Keratinocyte (primary cell): ENCODE data around the gene ALOX12B. TPM values are rescaled to one million over a fixed set of nuclear protein-coding genes. Genes with fewer than 3 reads are reported as not detected.
A peak's percentile ranks its signal among the peaks of the same experiment; 100 is the strongest.

Experiments
- DNase-seq: peaks from one replicate; pipeline ENCODE4 v3.0.0-alpha.2; 2011; ENCODE audit warnings: low read depth, missing footprints, low spot score
- FAIRE-seq: peaks from 2 replicates; lab custom pipeline; 2011; peaks lifted over from hg19 to GRCh38; lab: Jason Lieb, UNC
- H2AFZ ChIP-seq: 2 replicates; pipeline ENCODE4 v1.6.0; 2012; ENCODE audit warnings: low read length, control low read depth, inconsistent platforms; ENCODE audit not compliant: control insufficient read depth
- H3K27ac ChIP-seq: 2 replicates; pipeline ENCODE4 v1.5.1; 2011; ENCODE audit warnings: low read length; ENCODE audit not compliant: control insufficient read depth, insufficient read depth
- H3K27me3 ChIP-seq: 3 replicates; pipeline ENCODE4 v1.6.0; 2011; ENCODE audit warnings: low read length; ENCODE audit not compliant: control insufficient read depth, insufficient read depth; ENCODE audit errors: extremely low read depth
- H3K36me3 ChIP-seq, 2 experiments: 2 replicates in 1 of 2; 3 replicates in 1 of 2; pipeline ENCODE4 v1.5.1; 2011; ENCODE audit warnings: low read length in 2 of 2, mild to moderate bottlenecking in 1 of 2; ENCODE audit not compliant: control insufficient read depth in 2 of 2, insufficient read depth in 2 of 2; ENCODE audit errors: extremely low read depth in 1 of 2
- H3K4me1 ChIP-seq: 3 replicates; pipeline ENCODE4 v1.5.1; 2011; ENCODE audit warnings: low read length; ENCODE audit not compliant: control insufficient read depth, insufficient read depth; ENCODE audit errors: extremely low read depth
- H3K4me2 ChIP-seq: 3 replicates; pipeline ENCODE4 v1.6.0; 2011; ENCODE audit warnings: low read depth, low read length; ENCODE audit not compliant: control insufficient read depth, insufficient read depth; ENCODE audit errors: extremely low read depth
- H3K4me3 ChIP-seq, 3 experiments: fragments of 200-600 bp in 1 of 3; sonication (generic) in 1 of 3; 2 replicates in 2 of 3; 3 replicates in 1 of 3; pipeline ENCODE4 v1.5.1; 2011 to 2016; ENCODE audit warnings: low read length in 3 of 3, mild to moderate bottlenecking in 3 of 3, control low read depth in 2 of 3, inconsistent platforms in 1 of 3, low read depth in 1 of 3, mixed read lengths in 1 of 3, mixed run types in 1 of 3, moderate library complexity in 1 of 3; ENCODE audit not compliant: control insufficient read depth in 2 of 3, insufficient read depth in 2 of 3; ENCODE audit errors: extremely low read depth in 1 of 3
- H3K79me2 ChIP-seq: 2 replicates; pipeline ENCODE4 v1.6.0; 2012; ENCODE audit warnings: low read length; ENCODE audit not compliant: control insufficient read depth, insufficient read depth
- H3K9ac ChIP-seq: 3 replicates; pipeline ENCODE4 v1.6.0; 2011; ENCODE audit warnings: low read length; ENCODE audit not compliant: control insufficient read depth, insufficient read depth; ENCODE audit errors: extremely low read depth
- H3K9me1 ChIP-seq: 3 replicates; pipeline ENCODE4 v1.6.0; 2011; ENCODE audit warnings: low read length; ENCODE audit not compliant: control insufficient read depth, insufficient read depth; ENCODE audit errors: extremely low read depth
- H3K9me3 ChIP-seq: 2 replicates; pipeline ENCODE4 v1.5.1; 2012; ENCODE audit warnings: low read depth, low read length; ENCODE audit not compliant: control insufficient read depth
- H4K20me1 ChIP-seq: 3 replicates; pipeline ENCODE4 v1.6.0; 2011; ENCODE audit warnings: low read length; ENCODE audit not compliant: control insufficient read depth, insufficient read depth; ENCODE audit errors: extremely low read depth
- EZH2 ChIP-seq: IDR thresholded peaks from one replicate; pipeline ENCODE4 v1.6.1; 2012; ENCODE audit warnings: inconsistent platforms, mild to moderate bottlenecking, low read length, moderate library complexity
- dilution Hi-C: fragments of 300-500 bp; cut with MboI; formaldehyde crosslinking; loops from one replicate; pipeline ENCODE4 v1.7.0; 2020; ENCODE audit warnings: low sequenced_read_pairs; ENCODE audit not compliant: extremely low pct_ligation_motif_present
- polyA plus RNA-seq, 5 experiments: library from polyadenylated mRNA; depleted of rRNA in 3 of 5; stranded (reverse) in 3 of 5; stranded (forward) in 1 of 5; unstranded in 1 of 5; fragments of >200 nt; gene quantifications; 1 replicate in 1 of 5; 2 replicates in 3 of 5; 3 replicates in 1 of 5; pipeline versions ENCODE4 v1.2.1 to v1.2.3, GENCODE V29; 2011 to 2012; ENCODE audit warnings: missing spikeins in 2 of 5, low read depth in 1 of 5, low replicate concordance in 1 of 5
- TF ChIP-seq, protein P1 (sequence below), 3 experiments: IDR thresholded peaks in 1 of 3; conservative IDR thresholded peaks in 1 of 3; optimal IDR thresholded peaks in 1 of 3; 2 replicates in 2 of 3; 3 replicates in 1 of 3; pipeline versions ENCODE3 to v1.5.1; 2011; ENCODE audit warnings: low read length in 3 of 3, mild to moderate bottlenecking in 3 of 3, moderate library complexity in 2 of 3, control low read depth in 1 of 3, inconsistent platforms in 1 of 3; ENCODE audit not compliant: insufficient read depth in 2 of 3; ENCODE audit errors: extremely low read depth in 1 of 3

The ALOX12B gene
- polyA plus RNA-seq, 1 donor (not counting 4 experiments of a cell fraction or from before 2014, with no cell fraction given) = 0.47 TPM

DNA sequence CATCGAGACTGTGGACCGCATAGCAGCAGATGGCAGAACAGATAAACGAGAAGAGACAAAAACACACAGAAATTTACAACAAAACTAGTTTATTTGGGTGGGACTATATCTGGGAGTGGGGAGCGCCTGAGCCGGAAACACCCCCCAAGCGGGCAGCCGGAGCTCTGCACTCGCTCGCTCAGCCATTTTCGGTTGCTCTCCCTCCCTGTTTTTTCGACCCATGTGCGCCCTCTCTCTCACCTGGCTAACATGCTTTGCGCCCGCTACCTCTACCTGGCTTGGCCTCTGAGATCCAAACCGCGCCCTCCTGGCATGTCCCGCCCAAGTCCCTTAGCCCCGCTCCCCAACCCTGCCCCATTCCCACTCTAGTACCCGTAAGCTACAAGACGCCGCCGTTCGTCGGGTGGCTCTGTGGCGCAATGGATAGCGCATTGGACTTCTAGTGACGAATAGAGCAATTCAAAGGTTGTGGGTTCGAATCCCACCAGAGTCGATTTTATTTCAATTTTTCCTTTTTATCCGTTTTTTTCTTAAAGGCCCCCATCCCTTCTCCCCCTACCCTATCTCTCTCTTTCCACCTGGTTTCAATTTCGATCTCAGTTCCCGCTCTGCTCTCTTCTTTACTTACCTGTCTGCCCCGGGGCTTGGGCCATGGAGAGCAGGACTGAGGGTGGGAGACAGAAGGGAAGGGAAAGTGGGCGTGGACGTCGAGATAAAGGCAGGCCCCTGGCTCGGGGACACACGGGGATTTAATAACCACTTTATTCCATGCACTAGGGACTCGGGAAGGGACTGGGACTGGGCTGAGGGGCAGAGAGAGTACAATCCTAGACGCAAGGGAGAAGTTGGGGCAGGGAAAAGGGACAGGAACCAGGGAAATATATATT is 33.2 kb upstream of the ALOX12B start:
- no peaks in the 10 kb centered on the region for H3K9me3 ChIP-seq
- peaks cover 26% of the 10 kb centered on the region for H3K27me3 ChIP-seq
- peaks cover 3% of the 10 kb centered on the region for H3K9me1 ChIP-seq
- TF ChIP-seq EZH2 = no peak
- TF ChIP-seq, protein P1, sequence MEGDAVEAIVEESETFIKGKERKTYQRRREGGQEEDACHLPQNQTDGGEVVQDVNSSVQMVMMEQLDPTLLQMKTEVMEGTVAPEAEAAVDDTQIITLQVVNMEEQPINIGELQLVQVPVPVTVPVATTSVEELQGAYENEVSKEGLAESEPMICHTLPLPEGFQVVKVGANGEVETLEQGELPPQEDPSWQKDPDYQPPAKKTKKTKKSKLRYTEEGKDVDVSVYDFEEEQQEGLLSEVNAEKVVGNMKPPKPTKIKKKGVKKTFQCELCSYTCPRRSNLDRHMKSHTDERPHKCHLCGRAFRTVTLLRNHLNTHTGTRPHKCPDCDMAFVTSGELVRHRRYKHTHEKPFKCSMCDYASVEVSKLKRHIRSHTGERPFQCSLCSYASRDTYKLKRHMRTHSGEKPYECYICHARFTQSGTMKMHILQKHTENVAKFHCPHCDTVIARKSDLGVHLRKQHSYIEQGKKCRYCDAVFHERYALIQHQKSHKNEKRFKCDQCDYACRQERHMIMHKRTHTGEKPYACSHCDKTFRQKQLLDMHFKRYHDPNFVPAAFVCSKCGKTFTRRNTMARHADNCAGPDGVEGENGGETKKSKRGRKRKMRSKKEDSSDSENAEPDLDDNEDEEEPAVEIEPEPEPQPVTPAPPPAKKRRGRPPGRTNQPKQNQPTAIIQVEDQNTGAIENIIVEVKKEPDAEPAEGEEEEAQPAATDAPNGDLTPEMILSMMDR (optimal IDR thresholded peaks at IDR 0.05 in 1 of 3, IDR thresholded peaks at IDR 0.05 in 1 of 3, conservative IDR thresholded peaks at IDR 0.05 in 1 of 3; ENCODE audit: extremely low read depth in 1 of 3, insufficient read depth in 2 of 3, low read length in 3 of 3) = peak; percentile 32 to 64 (median 55)
- H3K79me2 ChIP-seq = no peaks in the 10 kb centered on the region
- no peaks in the 10 kb centered on the region for H3K36me3 ChIP-seq
- peaks cover 50% of the 10 kb centered on the region for H3K4me1 ChIP-seq
- H2AFZ ChIP-seq = peak overlapping the region; percentile 93
- H3K4me3 ChIP-seq = peak overlapping the region; percentile 54 to 89 (median 81)
- H3K27ac ChIP-seq = peak overlapping the region; percentile 86
- FAIRE-seq (peak; percentile 26), DNase-seq (peak; percentile 92)
- H4K20me1 ChIP-seq = peaks cover 4% of the 10 kb centered on the region
- dilution Hi-C loops = no loop called here
- peak overlapping the region; percentile 88 for H3K9ac ChIP-seq
- peak overlapping the region; percentile 98 for H3K4me2 ChIP-seq

DNA sequence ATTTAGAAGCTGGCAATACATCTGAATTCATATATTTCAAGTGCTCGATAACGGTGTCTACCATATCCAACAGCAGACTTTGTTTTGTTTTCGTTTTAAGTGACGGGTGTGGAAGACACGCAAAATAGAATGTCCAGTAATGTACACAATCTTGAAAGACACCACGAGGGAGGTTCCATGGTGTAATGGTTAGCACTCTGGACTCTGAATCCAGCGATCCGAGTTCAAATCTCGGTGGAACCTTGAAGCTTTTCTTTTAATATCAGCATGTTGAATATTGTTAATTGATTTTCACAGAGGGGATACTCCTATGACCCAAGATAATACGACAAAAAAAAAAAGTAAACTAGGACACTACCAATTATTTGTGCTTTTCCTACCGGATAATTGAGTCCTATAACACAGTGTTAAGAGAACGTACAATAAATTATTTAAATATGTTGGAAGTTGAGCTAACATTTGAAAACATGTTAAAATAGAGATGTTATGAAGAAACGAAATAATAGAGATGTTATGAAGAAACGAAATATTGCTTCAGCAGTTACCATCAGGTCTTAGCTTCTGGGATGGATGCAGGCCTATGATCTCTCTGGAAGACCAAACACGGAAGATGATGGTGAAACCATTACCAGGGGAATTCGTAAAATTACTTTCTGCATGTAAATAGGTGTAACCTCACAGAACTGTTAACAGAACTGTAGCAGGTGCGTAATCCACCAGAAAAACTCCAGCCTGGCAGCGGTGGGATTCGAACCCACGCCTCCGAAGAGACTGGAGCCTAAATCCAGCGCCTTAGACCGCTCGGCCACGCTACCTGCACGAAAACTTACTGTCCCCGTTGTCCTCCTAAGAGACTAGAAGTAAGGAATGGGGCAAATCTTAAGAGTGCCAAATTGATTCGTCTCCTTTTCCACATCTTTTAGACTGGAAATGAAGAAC is 32.3 kb upstream of the ALOX12B start:
- Histone ChIP-seq H3K4me3 (peak overlapping the region; percentile 54 to 89 (median 81)), H3K27ac (peak overlapping the region; percentile 99), H3K9me3 (no peaks in the 10 kb centered on the region), H3K4me2 (peak overlapping the region; percentile 98), H3K27me3 (peaks cover 22% of the 10 kb centered on the region), H4K20me1 (peaks cover 4% of the 10 kb centered on the region), H3K9me1 (peaks cover 3% of the 10 kb centered on the region), H2AFZ (peak overlapping the region; percentile 93), H3K9ac (peak overlapping the region; percentile 96), H3K79me2 (no peaks in the 10 kb centered on the region), H3K36me3 (no peaks in the 10 kb centered on the region), H3K4me1 (peaks cover 43% of the 10 kb centered on the region)
- dilution Hi-C loops = no loop called here
- TF ChIP-seq, protein P1 (optimal IDR thresholded peaks at IDR 0.05 in 1 of 3, IDR thresholded peaks at IDR 0.05 in 1 of 3, conservative IDR thresholded peaks at IDR 0.05 in 1 of 3; ENCODE audit: extremely low read depth in 1 of 3, insufficient read depth in 2 of 3, low read length in 3 of 3) = peak in 1 of 3 experiments; percentile 7
- TF ChIP-seq EZH2 = no peak
- FAIRE-seq = peak; percentile 51
- DNase-seq = peak; percentile 93
